Karpas-422 (cell line): Measurements from ENCODE around the gene FGF1. TPM values are rescaled to one million over a fixed set of nuclear protein-coding genes. Genes with fewer than 3 reads are reported as not detected.
"Not testable (repeated sequence)": the region's sequence is repeated elsewhere in the genome, so short reads cannot be mapped to it uniquely, and the experiment has no call there.

Experiments used
- DNase-seq: peaks from one replicate; pipeline ENCODE4 v3.0.0-alpha.2; 2015
- H2AFZ ChIP-seq: fragments of 200-600 bp; sonication (generic); 2 replicates; pipeline ENCODE4 v1.6.1; 2014; ENCODE audit warnings: antibody characterized with exemption, low read length, mixed read lengths
- H3K27ac ChIP-seq: fragments of 200-600 bp; sonication (generic); 2 replicates; pipeline ENCODE4 v1.5.1; 2014; ENCODE audit warnings: mild to moderate bottlenecking, low read length, moderate library complexity
- H3K27me3 ChIP-seq: fragments of 200-600 bp; sonication (generic); 2 replicates; pipeline ENCODE4 v1.6.1; 2014; ENCODE audit warnings: low read length, mixed read lengths
- H3K36me3 ChIP-seq: fragments of 200-600 bp; sonication (generic); 2 replicates; pipeline ENCODE4 v1.6.1; 2014; ENCODE audit warnings: low read length, mixed read lengths; ENCODE audit not compliant: insufficient read depth
- H3K4me1 ChIP-seq: fragments of 200-600 bp; sonication (generic); 2 replicates; pipeline ENCODE4 v1.6.1; 2014; ENCODE audit warnings: mild to moderate bottlenecking, low read length, mixed read lengths
- H3K4me2 ChIP-seq: fragments of 200-600 bp; sonication (generic); 2 replicates; pipeline ENCODE4 v1.6.1; 2014; ENCODE audit warnings: low read length, low read depth, mild to moderate bottlenecking; ENCODE audit not compliant: poor library complexity, severe bottlenecking
- H3K4me3 ChIP-seq: fragments of 200-600 bp; sonication (generic); 2 replicates; pipeline ENCODE4 v1.5.1; 2014; ENCODE audit warnings: mild to moderate bottlenecking, antibody characterized with exemption, low read length, mixed read lengths
- H3K79me2 ChIP-seq: fragments of 200-600 bp; sonication (generic); 2 replicates; pipeline ENCODE4 v1.6.1; 2014; ENCODE audit warnings: mild to moderate bottlenecking, low read length, mixed read lengths
- H3K9ac ChIP-seq: fragments of 200-600 bp; sonication (generic); 2 replicates; pipeline ENCODE4 v1.6.0; 2014; ENCODE audit warnings: low read length
- H3K9me2 ChIP-seq: fragments of 200-600 bp; sonication (generic), shearing (Covaris generic); replicated peaks from 2 replicates; pipeline ENCODE4 v1.6.0; 2014; ENCODE audit warnings: mild to moderate bottlenecking, low read length, moderate library complexity; ENCODE audit not compliant: insufficient read depth
- H3K9me3 ChIP-seq: fragments of 300-700, 200-600 bp; sonication (generic); 2 replicates; pipeline ENCODE4 v1.6.1; 2014; ENCODE audit warnings: low read length, mixed read lengths
- H4K20me1 ChIP-seq: fragments of 200-600 bp; sonication (generic); 2 replicates; pipeline ENCODE4 v1.6.1; 2014; ENCODE audit warnings: mild to moderate bottlenecking, antibody characterized with exemption, low read length, low read depth; ENCODE audit not compliant: insufficient read depth
- total RNA-seq: library from RNA; depleted of rRNA; stranded (reverse); fragments of >200 nt; shearing (Covaris generic); gene quantifications from 2 replicates; pipeline ENCODE4 v1.2.3, GENCODE V29; 2014; ENCODE audit warnings: low replicate concordance

The FGF1 gene
- total RNA-seq, 1 experiment from 2014 or later: not detected

DNA sequence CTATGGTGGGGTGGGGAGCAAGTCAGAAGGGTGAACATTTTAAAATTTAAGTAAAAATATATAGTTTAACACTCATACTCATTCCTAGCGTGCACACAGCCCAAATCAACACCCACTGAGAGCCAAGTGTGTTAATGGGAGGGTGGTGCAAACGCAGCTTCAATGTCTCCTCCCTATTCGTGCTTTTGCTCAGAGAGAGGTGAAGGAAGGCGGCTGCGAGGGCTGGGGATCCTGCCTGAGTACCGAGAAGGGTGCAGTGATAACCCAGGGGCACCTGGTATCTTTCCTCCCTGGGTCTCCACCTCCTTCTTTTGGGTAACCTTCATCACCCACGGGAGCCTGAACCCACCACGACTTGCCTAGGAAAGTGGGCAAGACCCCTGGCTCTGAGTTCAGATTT, 35.0 kb downstream of the FGF1 start:
- Histone ChIP-seq H4K20me1 (no peaks in the 10 kb centered on the region), H2AFZ (no peak overlapping the region), H3K36me3 (no peaks in the 10 kb centered on the region), H3K9ac (no peak overlapping the region), H3K79me2 (no peaks in the 10 kb centered on the region), H3K9me3 (no peaks in the 10 kb centered on the region), H3K4me1 (no peaks in the 10 kb centered on the region), H3K9me2 (no peaks in the 10 kb centered on the region), H3K4me2 (no peak overlapping the region), H3K4me3 (no peak overlapping the region), H3K27me3 (no peaks in the 10 kb centered on the region), H3K27ac (no peak overlapping the region)
- DNase-seq: no peak

DNA sequence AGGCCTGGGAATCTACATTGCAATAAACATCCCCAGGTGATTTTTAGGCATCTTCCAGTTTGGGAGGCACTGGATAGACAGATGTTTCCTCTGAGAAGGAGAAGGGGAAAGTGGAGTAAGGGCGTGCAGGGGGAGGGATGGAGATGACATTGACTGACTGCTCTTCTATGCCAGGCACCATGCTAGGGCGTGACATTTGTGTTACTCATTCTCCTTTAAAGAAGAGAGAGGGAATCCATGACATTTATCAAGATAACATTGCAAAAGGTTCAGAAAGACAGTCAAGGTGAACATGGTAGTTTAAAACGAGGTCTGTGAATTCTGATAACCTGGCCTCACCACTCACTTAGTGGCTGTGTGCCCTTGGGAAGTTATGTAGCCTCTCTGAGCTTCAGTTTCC, 35.8 kb downstream of the FGF1 start:
- H3K9me2 ChIP-seq: no peaks in the 10 kb centered on the region
- no peak overlapping the region for H3K4me2 ChIP-seq
- H3K9ac ChIP-seq: no peak overlapping the region
- DNase-seq: no peak
- H3K4me3 ChIP-seq: no peak overlapping the region
- H3K27me3 ChIP-seq: no peaks in the 10 kb centered on the region
- H3K27ac ChIP-seq: no peak overlapping the region
- no peaks in the 10 kb centered on the region for H3K9me3 ChIP-seq
- H2AFZ ChIP-seq: no peak overlapping the region
- H3K36me3 ChIP-seq: no peaks in the 10 kb centered on the region
- H3K4me1 ChIP-seq: no peaks in the 10 kb centered on the region
- H3K79me2 ChIP-seq: no peaks in the 10 kb centered on the region
- H4K20me1 ChIP-seq: no peaks in the 10 kb centered on the region

DNA sequence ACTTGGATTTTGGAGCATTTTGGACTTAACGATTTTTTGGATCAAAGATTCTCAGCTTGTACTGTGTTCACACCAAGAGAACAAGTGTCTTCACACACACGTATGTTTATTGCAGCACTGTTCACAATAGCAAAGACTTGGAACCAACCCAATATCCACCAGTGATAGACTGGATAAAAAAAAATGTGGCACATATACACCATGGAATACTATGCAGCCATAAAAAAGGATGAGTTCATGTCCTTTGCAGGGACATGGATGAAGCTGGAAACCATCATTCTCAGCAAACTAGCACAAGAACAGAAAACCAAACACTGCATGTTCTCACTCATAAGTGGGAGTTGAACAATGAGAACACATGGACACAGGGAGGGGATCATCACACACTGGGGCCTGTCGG, 37.8 kb downstream of the FGF1 start:
- H3K4me3 ChIP-seq, H2AFZ ChIP-seq, H3K9me2 ChIP-seq, H3K36me3 ChIP-seq, H3K27ac ChIP-seq, H3K27me3 ChIP-seq, H3K4me1 ChIP-seq, H3K9me3 ChIP-seq, H3K79me2 ChIP-seq, H3K4me2 ChIP-seq, DNase-seq, H4K20me1 ChIP-seq, H3K9ac ChIP-seq: not testable (repeated sequence)

DNA sequence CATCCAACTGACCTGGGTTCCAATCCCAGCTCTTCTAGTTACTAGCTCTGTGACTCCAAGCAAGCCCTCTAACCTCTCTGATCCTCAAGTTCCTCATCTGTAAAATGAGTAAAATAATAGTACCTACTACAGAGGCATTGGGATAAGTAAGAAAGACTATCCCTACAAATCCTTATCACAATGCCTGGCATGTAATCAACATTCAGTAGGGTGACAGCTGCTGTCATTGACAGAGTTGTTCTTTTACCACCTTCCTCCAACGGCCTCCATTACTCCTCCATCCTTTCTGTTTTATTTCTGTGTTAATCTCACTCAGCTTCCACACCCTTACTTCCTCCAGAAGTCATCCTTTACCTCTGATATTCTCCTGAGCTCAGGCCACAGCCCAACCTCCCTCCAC, 40.4 kb downstream of the FGF1 start:
- Histone ChIP-seq H3K9me2 (no peaks in the 10 kb centered on the region), H3K79me2 (no peaks in the 10 kb centered on the region), H3K27ac (no peak overlapping the region), H3K4me1 (no peaks in the 10 kb centered on the region), H3K36me3 (no peaks in the 10 kb centered on the region), H4K20me1 (no peaks in the 10 kb centered on the region), H3K4me2 (no peak overlapping the region), H3K4me3 (no peak overlapping the region), H3K27me3 (no peaks in the 10 kb centered on the region), H3K9me3 (no peaks in the 10 kb centered on the region), H2AFZ (no peak overlapping the region), H3K9ac (no peak overlapping the region)
- no peak for DNase-seq

DNA sequence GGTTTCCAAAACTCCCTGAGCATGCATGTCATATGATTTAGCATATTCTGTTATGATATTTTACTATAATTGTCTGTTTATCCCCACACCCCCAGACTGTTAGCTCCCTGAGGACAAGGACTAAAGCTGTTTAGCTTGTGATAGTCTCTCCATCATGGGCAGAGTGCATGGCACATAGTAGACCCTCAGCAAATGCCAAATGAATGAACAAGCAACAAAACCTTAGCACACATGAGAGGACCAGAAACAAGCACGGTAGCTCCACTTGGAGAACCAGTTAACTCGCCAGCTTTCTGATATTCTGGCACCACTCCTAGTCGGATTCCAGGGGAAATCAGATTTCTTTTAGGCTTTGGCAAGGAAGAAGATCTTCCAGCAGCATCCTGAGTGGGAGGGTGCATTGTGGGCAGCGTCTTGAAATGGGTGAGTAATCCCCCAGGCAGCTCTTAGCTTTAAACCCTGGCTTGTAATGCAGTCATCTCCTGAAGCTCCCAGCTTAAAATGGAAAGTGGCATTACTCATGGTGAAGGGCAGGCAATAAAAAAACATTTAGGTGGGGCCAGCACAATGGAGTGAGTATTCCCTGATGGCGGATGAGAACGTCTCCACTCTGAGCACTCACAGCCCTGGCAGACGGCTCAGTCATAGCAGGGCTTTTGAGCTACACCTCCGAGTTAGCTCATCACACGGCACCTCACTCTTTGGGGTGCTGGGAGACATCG, 41.1 kb downstream of the FGF1 start:
- Histone ChIP-seq H3K27me3 (no peaks in the 10 kb centered on the region), H4K20me1 (no peaks in the 10 kb centered on the region), H3K36me3 (no peaks in the 10 kb centered on the region), H3K27ac (no peak overlapping the region), H3K79me2 (no peaks in the 10 kb centered on the region), H3K9ac (no peak overlapping the region), H3K9me3 (no peaks in the 10 kb centered on the region), H3K4me3 (no peak overlapping the region), H3K4me1 (no peaks in the 10 kb centered on the region), H3K4me2 (no peak overlapping the region), H2AFZ (no peak overlapping the region), H3K9me2 (no peaks in the 10 kb centered on the region)
- DNase-seq: no peak

DNA sequence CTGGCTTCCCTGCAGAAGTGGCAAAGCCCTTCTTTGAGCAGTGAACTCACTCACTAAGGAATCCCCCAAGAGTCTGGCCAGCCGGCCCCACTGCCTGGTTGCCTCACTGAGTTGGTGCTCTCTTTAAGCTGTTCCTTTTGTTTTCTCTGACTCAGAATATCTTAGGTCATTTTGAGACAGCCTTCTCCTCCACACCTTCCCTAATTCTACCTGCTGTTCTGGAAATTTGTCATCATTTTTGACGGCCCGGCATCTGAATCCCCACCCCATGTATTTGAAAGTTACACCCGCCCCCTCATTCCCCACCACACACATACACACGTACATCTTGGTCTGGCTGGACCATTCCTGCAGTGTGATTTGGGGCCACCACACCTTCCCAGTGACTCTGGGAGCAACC, 41.8 kb downstream of the FGF1 start:
- no peak for DNase-seq
- no peaks in the 10 kb centered on the region for H3K9me2 ChIP-seq
- no peak overlapping the region for H3K4me2 ChIP-seq
- H3K36me3 ChIP-seq: no peaks in the 10 kb centered on the region
- H2AFZ ChIP-seq: no peak overlapping the region
- no peak overlapping the region for H3K4me3 ChIP-seq
- H3K9ac ChIP-seq: no peak overlapping the region
- no peaks in the 10 kb centered on the region for H3K4me1 ChIP-seq
- H3K27ac ChIP-seq: no peak overlapping the region
- no peaks in the 10 kb centered on the region for H3K79me2 ChIP-seq
- H3K27me3 ChIP-seq: no peaks in the 10 kb centered on the region
- H4K20me1 ChIP-seq: no peaks in the 10 kb centered on the region
- H3K9me3 ChIP-seq: no peaks in the 10 kb centered on the region

DNA sequence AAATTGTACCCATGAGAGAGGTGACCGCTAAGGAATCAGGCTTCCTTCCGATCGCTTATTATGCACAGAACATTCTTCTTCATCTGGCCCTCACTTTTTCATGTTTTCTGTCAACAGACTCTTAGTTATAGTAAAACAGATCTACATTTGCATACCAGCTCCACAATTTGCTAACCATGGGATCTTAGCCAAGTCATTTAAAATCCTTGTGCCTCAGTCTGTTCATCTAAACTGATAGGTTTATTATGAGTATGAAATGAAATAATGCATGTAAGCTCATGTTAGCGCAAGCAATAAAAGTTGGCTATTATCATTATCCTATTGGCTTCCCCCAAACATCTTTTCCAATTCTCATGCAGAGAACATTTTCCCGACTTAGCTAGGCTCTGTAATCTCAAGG, 42.3 kb downstream of the FGF1 start:
- no peaks in the 10 kb centered on the region for H3K27me3 ChIP-seq
- no peaks in the 10 kb centered on the region for H3K9me3 ChIP-seq
- H3K9ac ChIP-seq: no peak overlapping the region
- H3K9me2 ChIP-seq: no peaks in the 10 kb centered on the region
- H3K4me2 ChIP-seq: no peak overlapping the region
- H2AFZ ChIP-seq: no peak overlapping the region
- H3K79me2 ChIP-seq: no peaks in the 10 kb centered on the region
- H3K36me3 ChIP-seq: no peaks in the 10 kb centered on the region
- no peaks in the 10 kb centered on the region for H3K4me1 ChIP-seq
- no peak for DNase-seq
- no peak overlapping the region for H3K27ac ChIP-seq
- no peak overlapping the region for H3K4me3 ChIP-seq
- no peaks in the 10 kb centered on the region for H4K20me1 ChIP-seq

DNA sequence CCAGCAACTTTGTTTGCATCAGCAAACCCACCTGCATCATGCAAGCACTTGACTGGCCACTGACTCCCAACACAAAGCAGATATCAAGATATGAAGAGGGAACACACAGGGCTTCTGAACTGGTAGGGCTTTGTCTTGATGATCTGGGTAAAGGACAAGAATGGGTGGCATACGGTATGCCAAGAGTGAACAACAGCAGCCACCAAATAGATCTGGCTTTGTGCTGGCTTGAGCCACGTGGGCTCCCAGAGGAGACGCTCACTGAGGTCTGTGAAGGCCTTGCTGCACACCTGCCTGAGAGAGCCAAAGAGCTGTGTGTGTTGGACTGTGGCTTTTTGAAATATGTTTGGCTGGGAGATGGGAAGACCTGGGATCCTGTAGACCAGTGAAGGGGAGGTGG, 43.5 kb downstream of the FGF1 start:
- no peaks in the 10 kb centered on the region for H4K20me1 ChIP-seq
- no peaks in the 10 kb centered on the region for H3K4me1 ChIP-seq
- H3K27me3 ChIP-seq: no peaks in the 10 kb centered on the region
- H3K4me2 ChIP-seq: no peak overlapping the region
- no peaks in the 10 kb centered on the region for H3K9me3 ChIP-seq
- H3K36me3 ChIP-seq: no peaks in the 10 kb centered on the region
- H3K79me2 ChIP-seq: no peaks in the 10 kb centered on the region
- DNase-seq: no peak
- no peak overlapping the region for H3K4me3 ChIP-seq
- H3K9me2 ChIP-seq: no peaks in the 10 kb centered on the region
- no peak overlapping the region for H3K27ac ChIP-seq
- no peak overlapping the region for H2AFZ ChIP-seq
- H3K9ac ChIP-seq: no peak overlapping the region

DNA sequence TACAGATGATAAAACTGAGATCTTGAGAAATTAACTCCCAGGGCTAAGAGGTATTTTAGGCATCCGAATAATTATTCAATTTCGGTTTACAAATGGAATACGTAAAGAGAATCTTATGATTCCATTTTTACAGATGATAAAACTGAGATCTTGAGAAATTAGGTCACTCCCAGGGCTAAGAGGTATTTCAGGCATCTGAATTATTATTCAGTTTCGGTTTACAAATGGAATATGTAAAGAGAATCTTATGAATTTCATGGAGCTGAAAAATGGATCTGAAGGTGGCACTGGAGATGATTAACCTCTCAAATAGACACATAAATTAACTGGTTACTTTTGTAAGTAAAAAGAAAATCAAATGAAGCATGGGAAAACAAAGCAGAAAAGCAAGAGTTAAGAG, 44.2 kb downstream of the FGF1 start:
- Histone ChIP-seq H4K20me1 (no peaks in the 10 kb centered on the region), H3K4me3 (no peak overlapping the region), H2AFZ (no peak overlapping the region), H3K4me2 (no peak overlapping the region), H3K27me3 (no peaks in the 10 kb centered on the region), H3K27ac (no peak overlapping the region), H3K4me1 (no peaks in the 10 kb centered on the region), H3K36me3 (no peaks in the 10 kb centered on the region), H3K79me2 (no peaks in the 10 kb centered on the region), H3K9me2 (no peaks in the 10 kb centered on the region), H3K9me3 (no peaks in the 10 kb centered on the region), H3K9ac (no peak overlapping the region)
- DNase-seq: no peak
